ENCODE results near the gene UBE2I.

- TF ChIP-seq, protein P1, sequence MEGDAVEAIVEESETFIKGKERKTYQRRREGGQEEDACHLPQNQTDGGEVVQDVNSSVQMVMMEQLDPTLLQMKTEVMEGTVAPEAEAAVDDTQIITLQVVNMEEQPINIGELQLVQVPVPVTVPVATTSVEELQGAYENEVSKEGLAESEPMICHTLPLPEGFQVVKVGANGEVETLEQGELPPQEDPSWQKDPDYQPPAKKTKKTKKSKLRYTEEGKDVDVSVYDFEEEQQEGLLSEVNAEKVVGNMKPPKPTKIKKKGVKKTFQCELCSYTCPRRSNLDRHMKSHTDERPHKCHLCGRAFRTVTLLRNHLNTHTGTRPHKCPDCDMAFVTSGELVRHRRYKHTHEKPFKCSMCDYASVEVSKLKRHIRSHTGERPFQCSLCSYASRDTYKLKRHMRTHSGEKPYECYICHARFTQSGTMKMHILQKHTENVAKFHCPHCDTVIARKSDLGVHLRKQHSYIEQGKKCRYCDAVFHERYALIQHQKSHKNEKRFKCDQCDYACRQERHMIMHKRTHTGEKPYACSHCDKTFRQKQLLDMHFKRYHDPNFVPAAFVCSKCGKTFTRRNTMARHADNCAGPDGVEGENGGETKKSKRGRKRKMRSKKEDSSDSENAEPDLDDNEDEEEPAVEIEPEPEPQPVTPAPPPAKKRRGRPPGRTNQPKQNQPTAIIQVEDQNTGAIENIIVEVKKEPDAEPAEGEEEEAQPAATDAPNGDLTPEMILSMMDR (IDR thresholded peaks at IDR 0.05; ENCODE audit: insufficient read depth, low read length, poor library complexity, severe bottlenecking): no peak
- TF ChIP-seq EZH2phosphoT487 (conservative IDR thresholded peaks at IDR 0.05; ENCODE audit: low read length): no peak
These were observed 31.7 kb upstream of the UBE2I start for GRCh38 chr16:1277617-1278282.

All from SU-DHL-6 (cell line).